ENCODE measurements around the gene KLKB1. TPM values are rescaled to one million over a fixed set of nuclear protein-coding genes. Genes with fewer than 3 reads are reported as not detected.

Gene KLKB1
- total RNA-seq, 2 experiments from 2014 or later, result not detected

- no peak for DNase-seq (ENCODE audit: low spot score)
- H3K4me2 ChIP-seq (ENCODE audit: low read length), result no peak overlapping the region
- peaks cover 6% of the 10 kb centered on the region for H3K4me1 ChIP-seq (ENCODE audit: insufficient read depth, low read length, poor library complexity, severe bottlenecking)
- H3K27ac ChIP-seq (ENCODE audit: low read depth, low read length, poor library complexity, severe bottlenecking), result no peak overlapping the region
- H3K9me2 ChIP-seq (ENCODE audit: insufficient read depth, low read length), result no peaks in the 10 kb centered on the region
- POLR2A ChIA-PET, result no interaction called here
- CTCF ChIA-PET (ENCODE audit: unreplicated experiment), result no interaction called here
- TF ChIP-seq EZH2phosphoT487 (IDR thresholded peaks at IDR 0.05; ENCODE audit: borderline replicate concordance, low read depth, low read length) (no peak), CTCF (conservative IDR thresholded peaks at IDR 0.05; ENCODE audit: low read length) (no peak)
- intact Hi-C loops (cut with micrococcal nuclease; ENCODE audit: unreplicated experiment), result no loop called here
- BruUV-seq (replicated peaks), result no TSS peak
- no peaks in the 10 kb centered on the region for H4K20me1 ChIP-seq (ENCODE audit: insufficient read depth, low read length)
- H3K4me3 ChIP-seq (ENCODE audit: low read depth, low read length, poor library complexity, severe bottlenecking), result no peak overlapping the region
- 0 out of 2 replicates have a peak, but pooled peaks cover 4% of the 10 kb centered on the region for H3K36me3 ChIP-seq (ENCODE audit: insufficient read depth, low read length)
- H3K9me3 ChIP-seq (ENCODE audit: low read length), result no peaks in the 10 kb centered on the region
- H3K79me2 ChIP-seq (ENCODE audit: insufficient read depth, low read depth, low read length), result no peaks in the 10 kb centered on the region
- no peak overlapping the region for H2AFZ ChIP-seq (ENCODE audit: low read length)
These were observed 26.8 kb upstream of the KLKB1 start for GRCh38 chr4:186200516-186200915.

- no peak overlapping the region for H2AFZ ChIP-seq (ENCODE audit: low read length)
- H4K20me1 ChIP-seq (ENCODE audit: insufficient read depth, low read length), result no peaks in the 10 kb centered on the region
- no peaks in the 10 kb centered on the region for H3K9me2 ChIP-seq (ENCODE audit: insufficient read depth, low read length)
- H3K79me2 ChIP-seq (ENCODE audit: insufficient read depth, low read depth, low read length), result no peaks in the 10 kb centered on the region
- H3K27ac ChIP-seq (ENCODE audit: low read depth, low read length, poor library complexity, severe bottlenecking), result no peak overlapping the region
- 0 out of 2 replicates have a peak, but pooled peaks cover 4% of the 10 kb centered on the region for H3K36me3 ChIP-seq (ENCODE audit: insufficient read depth, low read length)
- TF ChIP-seq CTCF (conservative IDR thresholded peaks at IDR 0.05; ENCODE audit: low read length), result no peak
- no peak for TF ChIP-seq EZH2phosphoT487 (IDR thresholded peaks at IDR 0.05; ENCODE audit: borderline replicate concordance, low read depth, low read length)
- CTCF ChIA-PET (ENCODE audit: unreplicated experiment), result interaction anchor here (1.1 kb wide), 1 partner anchor 9 kb away, joined by 3 read pairs; no protein-coding TSS in a partner anchor
- peaks cover 6% of the 10 kb centered on the region for H3K4me1 ChIP-seq (ENCODE audit: insufficient read depth, low read length, poor library complexity, severe bottlenecking)
- no peak for DNase-seq (ENCODE audit: low spot score)
- no peak overlapping the region for H3K4me3 ChIP-seq (ENCODE audit: low read depth, low read length, poor library complexity, severe bottlenecking)
- BruUV-seq (replicated peaks), result no TSS peak
- intact Hi-C loops (cut with micrococcal nuclease; ENCODE audit: unreplicated experiment), result no loop called here
- POLR2A ChIA-PET, result interaction anchor here (1.6 kb wide), 1 partner anchor 10 kb away, joined by 4 read pairs; the partner anchor contains the start of gene CYP4V2
- H3K4me2 ChIP-seq (ENCODE audit: low read length), result no peak overlapping the region
- no peaks in the 10 kb centered on the region for H3K9me3 ChIP-seq (ENCODE audit: low read length)
These were observed 26.3 kb upstream of the KLKB1 start for GRCh38 chr4:186201010-186201409.

- no peak overlapping the region for H3K4me3 ChIP-seq (ENCODE audit: low read depth, low read length, poor library complexity, severe bottlenecking)
- BruUV-seq (replicated peaks), result no TSS peak
- intact Hi-C loops (cut with micrococcal nuclease; ENCODE audit: unreplicated experiment), result loop anchor here (1.0 kb wide), 1 partner anchor 54 kb away; no protein-coding TSS in a partner anchor
These were observed 25.6 kb upstream of the KLKB1 start for GRCh38 chr4:186201535-186202230.

More at GRCh38 chr4:186201535-186202230, 25.6 kb upstream of the KLKB1 start:
- CTCF ChIA-PET (ENCODE audit: unreplicated experiment), result interaction anchor here (1.1 kb wide), 1 partner anchor 10 kb away, joined by 3 read pairs; no protein-coding TSS in a partner anchor
- TF ChIP-seq EZH2phosphoT487 (IDR thresholded peaks at IDR 0.05; ENCODE audit: borderline replicate concordance, low read depth, low read length) (no peak), CTCF (conservative IDR thresholded peaks at IDR 0.05; ENCODE audit: low read length) (peak; percentile 98)
- POLR2A ChIA-PET, result interaction anchor here (1.6 kb wide), 1 partner anchor 11 kb away, joined by 4 read pairs; the partner anchor contains the start of gene CYP4V2
- Histone ChIP-seq H3K4me1 (ENCODE audit: insufficient read depth, low read length, poor library complexity, severe bottlenecking) (peaks cover 6% of the 10 kb centered on the region), H3K4me2 (ENCODE audit: low read length) (peak overlapping the region; percentile 35; the same call in 1 of the 2 replicates), H3K9me3 (ENCODE audit: low read length) (no peaks in the 10 kb centered on the region), H3K27ac (ENCODE audit: low read depth, low read length, poor library complexity, severe bottlenecking) (peak overlapping the region; percentile 33), H3K36me3 (ENCODE audit: insufficient read depth, low read length) (0 out of 2 replicates have a peak, but pooled peaks cover 4% of the 10 kb centered on the region), H4K20me1 (ENCODE audit: insufficient read depth, low read length) (no peaks in the 10 kb centered on the region), H3K79me2 (ENCODE audit: insufficient read depth, low read depth, low read length) (no peaks in the 10 kb centered on the region), H3K9me2 (ENCODE audit: insufficient read depth, low read length) (no peaks in the 10 kb centered on the region), H2AFZ (ENCODE audit: low read length) (peak overlapping the region; percentile 65)
- DNase-seq (ENCODE audit: low spot score), result peak; percentile 83

Measured in OCI-LY7 (cell line).